ENCODE results near the gene TYR. TPM values are rescaled to one million over a fixed set of nuclear protein-coding genes. Genes with fewer than 3 reads are reported as not detected.

Gene TYR
- total RNA-seq, 4 donors from 2014 or later, result not detected

Other genes with a start within 250 kb of the TYR start
- gene GRM5, start 111.9 kb upstream of the TYR start, total RNA-seq, result not detected